SIG-M5 treated with dmso at 0.1 percent for 504 hours (cell line): ENCODE results near the gene CDC42SE2.
"Not testable (repeated sequence)": the region's sequence is repeated elsewhere in the genome, so short reads cannot be mapped to it uniquely, and the experiment has no call there.

Experiments
- DNase-seq: peaks from one replicate; lab custom pipeline; 2025; ENCODE audit not compliant: unreplicated experiment; lab: John Stamatoyannopoulos, UW

CDC42SE2 gene

GRCh38 chr5:131386779-131387178 is 122.9 kb downstream of the CDC42SE2 start:
- DNase-seq = peak; percentile 21

GRCh38 chr5:131387255-131387654 is 123.4 kb downstream of the CDC42SE2 start:
- no peak for DNase-seq

DNA sequence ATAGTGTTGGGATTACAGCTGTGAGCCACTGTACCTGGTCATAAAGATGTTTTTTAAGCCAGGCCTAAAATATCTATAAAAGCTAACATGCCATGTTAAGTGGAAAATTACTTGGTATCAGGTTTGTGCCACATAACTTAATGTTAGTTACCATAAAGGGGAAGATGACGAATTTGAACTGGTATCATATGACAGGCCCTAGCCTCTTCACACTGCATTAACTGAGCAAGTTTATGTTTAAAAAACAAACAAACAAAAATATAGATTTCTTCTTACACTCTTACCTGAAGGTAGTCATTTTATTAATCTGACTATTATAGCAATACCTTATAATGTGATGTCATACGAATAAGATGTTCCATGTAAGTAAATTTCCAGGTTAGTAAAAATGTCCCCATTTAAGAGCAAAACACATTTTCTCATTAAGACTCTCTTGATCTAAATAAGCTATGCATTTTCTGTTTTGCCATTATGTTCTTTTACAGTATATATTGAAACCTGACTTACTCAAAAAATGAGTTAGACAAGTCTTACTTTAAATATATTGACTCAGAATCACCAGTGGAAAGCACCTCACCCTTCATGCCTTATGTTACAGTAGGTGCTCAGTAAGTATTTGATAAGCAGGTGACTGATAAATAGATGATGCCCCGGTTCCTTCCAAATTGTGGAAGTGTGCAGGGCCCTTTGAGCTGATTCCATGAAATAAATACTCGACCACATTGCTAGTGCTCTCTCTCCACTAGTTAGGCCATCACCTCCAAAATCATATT is 125.4 kb downstream of the CDC42SE2 start:
- DNase-seq = no peak

GRCh38 chr5:131389869-131390265 is 126.0 kb downstream of the CDC42SE2 start:
- no peak for DNase-seq

DNA sequence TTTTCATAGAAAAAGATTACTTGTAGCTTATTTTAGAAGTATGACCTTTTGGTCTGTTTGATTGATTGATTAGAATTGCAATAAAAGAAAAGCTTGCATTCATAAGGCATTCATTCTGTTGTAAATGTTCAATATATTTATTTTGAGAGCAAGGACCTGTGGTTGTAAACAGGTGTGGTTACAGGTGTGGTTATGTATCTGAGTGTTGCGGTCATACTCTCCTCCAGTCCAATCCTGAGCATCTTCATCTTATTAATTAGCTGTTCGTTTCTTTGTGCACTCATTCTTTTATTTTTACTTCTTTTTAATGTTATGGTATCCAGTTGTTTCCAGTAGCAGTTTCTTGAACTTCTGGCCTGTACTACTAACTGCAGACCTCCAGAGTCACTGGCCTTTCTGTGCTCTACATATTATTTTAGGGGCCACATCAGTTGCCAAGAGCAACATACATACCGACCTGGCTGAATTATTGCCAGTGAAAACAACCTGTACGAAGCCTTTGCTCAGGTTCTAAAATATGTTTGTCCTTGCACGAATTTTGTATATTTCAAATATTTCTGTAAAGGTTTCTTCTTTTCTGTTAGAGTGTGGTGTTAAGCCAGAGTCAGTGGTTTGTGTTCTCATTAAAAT is 128.7 kb downstream of the CDC42SE2 start:
- DNase-seq = no peak

DNA sequence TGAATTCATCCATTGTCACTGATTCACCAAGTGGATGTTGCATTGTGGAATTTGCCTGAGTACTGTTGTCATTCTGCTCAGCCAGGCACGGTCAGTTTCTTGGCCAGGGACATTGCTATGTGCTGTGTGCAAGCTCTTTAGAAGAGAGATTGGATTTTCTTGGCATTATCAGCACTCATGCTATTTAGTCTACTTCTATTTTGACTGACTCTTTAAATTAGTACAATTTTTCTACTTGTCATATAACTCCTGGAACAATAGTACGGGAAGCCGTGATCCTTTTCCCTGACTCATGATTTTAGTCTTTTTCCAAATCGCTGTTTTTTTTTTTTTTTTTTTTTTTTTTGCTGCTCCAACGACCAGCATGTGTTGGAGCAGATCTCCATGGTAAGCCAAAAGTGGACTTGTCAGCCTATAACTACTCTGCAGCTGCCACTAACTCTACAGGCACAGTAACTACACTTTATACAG is 129.7 kb downstream of the CDC42SE2 start:
- DNase-seq = no peak

- DNase-seq = no peak
Measured at GRCh38 chr5:131394128-131394527, 130.3 kb downstream of the CDC42SE2 start.

DNA sequence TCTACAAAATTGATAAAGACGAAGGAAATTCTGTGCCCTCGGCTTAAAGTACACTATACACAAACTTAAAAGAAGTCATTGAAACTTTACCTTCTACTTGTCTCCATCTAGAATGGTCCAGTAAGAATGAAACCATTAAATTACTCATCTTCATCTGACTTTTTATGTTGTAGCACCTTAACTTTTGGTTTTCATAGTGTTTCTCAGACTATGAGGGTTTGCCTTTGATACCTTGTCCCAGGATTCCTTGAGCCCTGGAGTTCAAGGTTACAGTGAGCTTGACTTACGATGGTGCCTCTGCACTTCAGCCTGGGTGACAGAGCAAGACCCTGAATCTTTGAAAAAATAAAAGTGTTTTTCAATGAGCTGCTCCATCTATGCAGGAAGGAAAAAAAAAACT is 132.2 kb downstream of the CDC42SE2 start:
- no peak for DNase-seq

GRCh38 chr5:131396630-131397273 is 132.9 kb downstream of the CDC42SE2 start:
- DNase-seq = no peak

GRCh38 chr5:131399007-131399406 is 135.2 kb downstream of the CDC42SE2 start:
- DNase-seq = not testable (repeated sequence)

DNA sequence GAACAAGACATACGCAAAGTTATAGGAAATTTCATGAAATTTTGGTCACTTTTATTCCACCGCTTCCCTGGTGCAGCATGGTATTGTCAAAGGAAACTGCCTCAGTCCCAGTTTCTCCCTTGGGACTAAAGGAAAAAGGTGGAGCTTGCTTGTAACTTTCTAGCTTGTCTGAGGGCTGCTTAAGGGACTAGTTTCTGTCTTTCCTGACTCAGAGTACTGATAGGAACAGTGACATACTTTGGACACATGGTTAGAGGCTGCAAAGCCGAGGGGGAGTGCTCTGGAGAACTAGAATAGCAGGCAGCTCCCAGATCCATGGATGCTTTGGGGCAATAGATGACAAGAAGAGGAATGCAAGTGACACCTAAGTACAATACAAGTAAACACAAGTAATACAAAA is 136.7 kb downstream of the CDC42SE2 start:
- DNase-seq = no peak

DNA sequence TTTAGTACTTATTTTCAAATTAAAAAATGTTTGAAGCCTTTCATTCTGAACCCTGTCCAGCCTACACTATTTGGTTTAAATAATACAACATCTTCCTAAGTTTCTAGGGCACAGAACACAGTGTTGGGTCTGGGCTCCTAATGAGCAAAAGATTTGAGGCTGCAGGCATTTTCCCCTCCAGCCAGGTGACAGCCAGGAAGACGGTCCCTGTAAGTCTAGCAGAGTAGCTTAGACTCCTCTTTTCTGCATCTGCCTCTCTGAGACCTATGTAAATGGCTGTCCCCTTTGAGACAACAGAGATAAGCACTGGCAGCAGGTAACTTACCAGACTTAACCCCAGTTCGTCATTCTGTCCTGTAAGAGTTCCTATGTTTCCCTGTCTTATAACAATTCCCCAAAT is 141.8 kb downstream of the CDC42SE2 start:
- no peak for DNase-seq

- no peak for DNase-seq
Measured at GRCh38 chr5:131406076-131406475, 142.2 kb downstream of the CDC42SE2 start.

GRCh38 chr5:131406975-131407638 is 143.3 kb downstream of the CDC42SE2 start:
- DNase-seq = no peak

DNA sequence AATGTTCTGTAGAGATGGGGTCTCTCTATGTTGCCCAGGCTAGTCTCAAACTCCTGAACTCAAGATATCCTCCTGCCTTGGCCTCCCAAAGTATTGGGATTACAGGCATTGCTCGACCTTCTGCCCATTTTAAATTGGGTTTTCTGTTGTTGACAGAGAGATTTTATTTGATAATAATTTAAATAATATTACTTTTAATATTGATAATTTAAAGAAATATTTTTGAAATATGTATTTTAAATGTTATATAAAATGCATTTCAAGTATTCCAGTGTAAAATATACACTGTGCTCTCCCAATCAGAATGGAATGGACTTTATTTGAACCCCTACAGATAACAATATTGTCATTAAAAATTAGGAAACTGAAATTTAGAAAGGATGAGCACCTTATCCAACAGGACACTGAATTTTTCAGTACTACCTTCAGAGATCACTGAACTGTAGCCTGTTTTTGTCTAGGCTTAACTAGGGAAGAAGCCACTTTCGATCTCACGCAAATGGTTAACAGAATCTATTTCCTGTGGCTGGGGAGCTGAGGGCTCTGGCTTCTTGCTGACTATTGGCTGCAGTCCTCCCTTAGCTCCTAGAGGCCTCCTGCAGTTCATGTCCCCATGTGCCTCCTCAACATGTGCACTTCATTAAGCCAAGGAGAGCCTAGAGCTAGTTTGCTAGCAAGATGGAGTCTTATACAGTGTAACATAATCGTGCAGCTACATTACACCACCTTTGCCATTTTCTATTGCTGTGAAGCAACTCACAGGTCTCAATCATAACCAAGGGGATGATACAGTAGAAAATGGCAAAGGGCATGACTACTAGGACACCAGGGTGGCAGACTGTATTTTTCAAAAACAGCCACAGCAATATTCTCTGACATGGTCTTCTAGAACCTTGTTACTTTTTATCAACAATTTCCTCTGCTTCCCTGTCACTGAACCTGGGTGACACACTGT is 150.0 kb downstream of the CDC42SE2 start:
- DNase-seq = no peak

GRCh38 chr5:131416729-131417128 is 152.9 kb downstream of the CDC42SE2 start:
- no peak for DNase-seq

- DNase-seq = peak; percentile 77
Measured at GRCh38 chr5:131417240-131417869, 153.5 kb downstream of the CDC42SE2 start.

- no peak for DNase-seq
Measured at GRCh38 chr5:131418846-131419245, 155.0 kb downstream of the CDC42SE2 start.

GRCh38 chr5:131419877-131420276 is 156.0 kb downstream of the CDC42SE2 start:
- DNase-seq = no peak

DNA sequence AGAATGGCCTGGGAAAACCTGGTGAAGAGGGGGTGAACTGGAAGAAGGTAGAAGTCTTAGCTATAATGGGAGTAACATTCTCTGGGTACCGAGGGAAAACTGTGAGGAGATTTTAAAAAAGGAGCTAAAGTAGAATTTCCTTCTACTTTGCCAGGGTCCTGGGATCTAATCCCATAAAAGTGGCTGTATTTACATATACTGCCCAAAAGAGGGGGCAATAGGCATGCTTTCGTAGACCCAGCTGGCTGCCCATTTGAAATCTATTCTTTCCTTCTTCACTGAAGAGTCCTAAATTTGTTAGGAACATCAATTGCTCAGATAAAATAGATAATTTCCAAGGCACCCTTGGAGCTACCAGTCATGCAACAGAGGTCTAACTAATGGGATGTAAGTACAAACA is 159.2 kb downstream of the CDC42SE2 start:
- peak; percentile 8 for DNase-seq
